ENCODE measurements around the gene TEAD3.
A peak's percentile ranks its signal among the peaks of the same experiment; 100 is the strongest.

Gene TEAD3

DNA sequence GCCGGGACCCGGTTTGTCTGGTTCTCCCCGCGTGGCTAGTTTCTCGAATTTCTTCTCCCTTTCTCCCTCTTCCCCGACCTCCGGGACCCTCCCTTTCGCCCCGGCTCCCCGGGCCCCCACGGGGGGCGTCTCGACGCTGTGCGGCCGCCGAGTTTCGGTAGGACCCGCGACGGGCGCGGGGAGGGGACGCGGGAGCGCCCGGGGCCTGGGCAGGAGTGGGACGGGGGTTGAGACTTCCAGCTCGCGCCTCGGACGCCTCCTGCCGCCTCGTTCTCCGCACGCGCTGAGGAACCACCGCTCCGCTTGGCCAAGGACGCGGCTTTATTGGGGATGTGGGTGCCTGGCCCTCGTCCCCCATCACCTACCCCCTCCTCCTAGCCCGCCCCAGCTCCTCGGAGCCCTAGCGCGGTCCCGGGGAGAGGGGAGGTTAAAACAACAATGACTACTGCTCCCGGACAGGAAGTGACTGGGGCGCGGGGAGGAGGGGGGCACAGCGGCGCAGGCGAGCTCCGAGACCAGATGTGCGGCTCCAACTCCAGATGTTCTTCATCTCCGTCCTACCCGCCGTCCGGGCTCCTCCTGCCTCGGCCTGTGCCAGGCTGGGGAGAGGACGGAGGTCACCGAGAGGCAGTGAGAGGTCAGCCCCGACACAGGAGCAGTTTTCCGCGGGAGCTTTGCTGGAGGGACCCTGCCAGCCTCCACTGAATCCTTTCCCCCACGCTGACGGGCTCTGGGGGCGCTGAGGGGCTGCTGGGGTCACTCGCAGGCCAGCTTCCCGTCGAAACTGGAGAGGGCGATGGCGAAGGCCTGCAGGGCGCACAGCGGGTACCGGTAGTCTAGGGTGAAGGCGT, 917 bp upstream of the TEAD3 start:
- H3K9me3 ChIP-seq (ENCODE audit: control insufficient read depth, insufficient read depth, low read length), result no peaks in the 10 kb centered on the region
- H3K4me3 ChIP-seq (ENCODE audit: low read depth, low read length), result peak overlapping the region; percentile 75
- peaks cover 4% of the 10 kb centered on the region for H3K36me3 ChIP-seq (ENCODE audit: control insufficient read depth, insufficient read depth, low read length)
- H3K27me3 ChIP-seq (ENCODE audit: control insufficient read depth, insufficient read depth, low read length), result peaks cover 24% of the 10 kb centered on the region
- H3K9ac ChIP-seq (ENCODE audit: low read depth, low read length), result peak overlapping the region; percentile 60
- H3K4me1 ChIP-seq (ENCODE audit: control insufficient read depth, insufficient read depth, low read length), result peaks cover 22% of the 10 kb centered on the region

DNA sequence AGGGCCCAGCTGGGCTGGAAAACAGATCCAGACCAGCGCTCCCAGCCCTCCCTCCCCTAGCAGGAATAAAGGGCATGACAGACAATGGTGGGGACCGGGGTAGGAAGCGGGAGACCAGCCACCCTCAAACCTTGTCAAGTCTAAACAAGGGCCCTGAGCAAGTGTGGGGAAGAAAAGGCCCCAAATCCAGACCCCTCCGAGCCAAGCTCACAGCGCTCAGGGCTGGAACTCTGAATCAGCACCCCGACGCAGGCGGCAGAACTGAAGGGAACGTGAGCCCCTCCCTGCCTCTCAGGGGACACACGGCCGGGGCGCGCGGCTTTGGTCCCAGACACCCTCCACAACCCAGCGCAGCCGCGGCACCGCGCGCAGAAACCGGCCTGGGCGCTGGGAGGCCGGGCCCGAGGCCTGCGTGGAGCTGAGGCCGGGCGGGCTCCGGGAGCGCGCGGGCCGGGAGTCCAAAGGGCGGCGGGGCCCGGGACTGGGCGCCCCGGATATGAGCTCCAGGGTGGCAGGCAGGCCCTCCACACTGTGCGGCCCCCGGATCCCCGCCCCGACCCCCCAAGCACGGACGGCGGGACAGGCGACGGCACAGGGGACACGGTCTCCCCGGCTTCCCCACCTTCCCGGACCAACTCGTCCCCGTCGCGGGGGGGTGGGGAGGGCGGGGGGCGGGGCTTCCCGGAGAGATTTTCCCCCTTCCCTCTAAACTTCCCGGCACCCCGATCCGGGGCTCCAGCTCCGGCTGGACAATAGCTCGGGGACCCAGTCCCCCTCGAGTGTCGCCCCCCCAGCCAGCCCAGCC, 641 bp downstream of the TEAD3 start:
- H3K4me1 ChIP-seq (ENCODE audit: control insufficient read depth, insufficient read depth, low read length), result peaks cover 37% of the 10 kb centered on the region
- peak overlapping the region; percentile 77 for H3K4me3 ChIP-seq (ENCODE audit: low read depth, low read length)
- peak overlapping the region; percentile 37 for H3K9ac ChIP-seq (ENCODE audit: low read depth, low read length)
- peaks cover 24% of the 10 kb centered on the region for H3K27me3 ChIP-seq (ENCODE audit: control insufficient read depth, insufficient read depth, low read length)
- H3K36me3 ChIP-seq (ENCODE audit: control insufficient read depth, insufficient read depth, low read length), result peaks cover 4% of the 10 kb centered on the region
- no peaks in the 10 kb centered on the region for H3K9me3 ChIP-seq (ENCODE audit: control insufficient read depth, insufficient read depth, low read length)

DNA sequence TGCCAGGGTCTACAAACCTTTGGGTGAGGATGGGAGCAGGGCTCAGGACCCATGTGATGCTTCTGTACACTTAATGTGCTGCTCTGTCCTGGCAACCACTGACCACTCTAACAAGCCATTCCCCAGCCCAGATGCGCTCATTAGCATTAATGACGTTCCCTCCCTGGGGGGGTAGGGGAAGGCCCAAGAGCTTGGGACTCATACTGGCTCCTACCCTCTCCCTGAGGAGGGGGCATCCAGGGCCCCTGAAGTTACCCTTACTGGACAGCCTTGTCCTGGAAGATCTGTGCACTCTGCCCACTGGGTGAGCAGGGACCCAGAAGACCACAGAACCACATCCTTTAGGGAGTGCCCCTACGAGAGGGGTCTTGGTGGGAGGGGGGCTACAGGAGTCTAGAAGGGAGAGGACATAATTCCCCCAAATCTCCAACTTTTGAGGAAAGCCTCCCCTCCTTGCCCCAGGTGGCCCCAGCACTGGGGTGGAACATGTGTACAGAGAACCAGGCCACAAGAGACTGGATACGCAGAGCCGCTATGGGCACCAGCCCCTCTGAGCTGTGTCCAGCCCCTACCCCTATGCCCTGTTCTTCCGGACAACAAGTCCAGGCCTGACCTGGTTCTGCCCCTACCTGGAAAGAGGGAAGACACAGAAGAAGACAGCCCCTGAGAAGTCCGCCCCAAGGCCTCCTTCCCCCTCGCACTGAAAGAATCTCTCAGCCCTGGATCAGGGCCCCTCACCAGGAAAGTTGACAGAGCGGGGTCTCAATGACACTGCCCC, 1.4 kb downstream of the TEAD3 start:
- H3K4me3 ChIP-seq (ENCODE audit: low read depth, low read length), result peak overlapping the region; percentile 77
- peaks cover 41% of the 10 kb centered on the region for H3K4me1 ChIP-seq (ENCODE audit: control insufficient read depth, insufficient read depth, low read length)
- no peak overlapping the region for H3K9ac ChIP-seq (ENCODE audit: low read depth, low read length)

DNA sequence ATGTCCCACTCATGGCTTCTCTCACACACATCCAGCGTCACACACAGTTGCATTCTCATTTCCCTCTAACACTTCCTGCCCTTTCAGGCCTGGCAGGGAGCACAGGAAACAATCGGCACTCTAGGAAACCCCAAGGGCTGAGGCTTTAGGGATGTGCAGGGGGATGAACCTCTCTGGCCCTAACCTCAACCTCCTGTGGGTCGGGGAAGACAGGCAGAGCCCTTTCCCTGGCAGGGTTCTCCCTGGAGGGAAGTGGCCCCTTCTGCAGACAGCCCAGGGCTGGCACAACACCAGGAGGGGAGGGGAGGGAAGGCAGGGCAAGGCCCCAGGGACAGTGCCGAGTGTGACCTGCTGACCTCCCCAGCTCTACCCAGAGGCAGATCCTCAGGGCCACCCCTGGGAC, 2.7 kb downstream of the TEAD3 start:
- Histone ChIP-seq H3K9me3 (ENCODE audit: control insufficient read depth, insufficient read depth, low read length) (no peaks in the 10 kb centered on the region), H3K27me3 (ENCODE audit: control insufficient read depth, insufficient read depth, low read length) (peaks cover 17% of the 10 kb centered on the region), H3K4me3 (ENCODE audit: low read depth, low read length) (no peak overlapping the region), H3K9ac (ENCODE audit: low read depth, low read length) (no peak overlapping the region), H3K36me3 (ENCODE audit: control insufficient read depth, insufficient read depth, low read length) (peaks cover 4% of the 10 kb centered on the region), H3K4me1 (ENCODE audit: control insufficient read depth, insufficient read depth, low read length) (peaks cover 47% of the 10 kb centered on the region)

More for the DNA sequence above, 1.4 kb downstream of the TEAD3 start:
- peaks cover 4% of the 10 kb centered on the region for H3K36me3 ChIP-seq (ENCODE audit: control insufficient read depth, insufficient read depth, low read length)
- peaks cover 24% of the 10 kb centered on the region for H3K27me3 ChIP-seq (ENCODE audit: control insufficient read depth, insufficient read depth, low read length)
- no peaks in the 10 kb centered on the region for H3K9me3 ChIP-seq (ENCODE audit: control insufficient read depth, insufficient read depth, low read length)

DNA sequence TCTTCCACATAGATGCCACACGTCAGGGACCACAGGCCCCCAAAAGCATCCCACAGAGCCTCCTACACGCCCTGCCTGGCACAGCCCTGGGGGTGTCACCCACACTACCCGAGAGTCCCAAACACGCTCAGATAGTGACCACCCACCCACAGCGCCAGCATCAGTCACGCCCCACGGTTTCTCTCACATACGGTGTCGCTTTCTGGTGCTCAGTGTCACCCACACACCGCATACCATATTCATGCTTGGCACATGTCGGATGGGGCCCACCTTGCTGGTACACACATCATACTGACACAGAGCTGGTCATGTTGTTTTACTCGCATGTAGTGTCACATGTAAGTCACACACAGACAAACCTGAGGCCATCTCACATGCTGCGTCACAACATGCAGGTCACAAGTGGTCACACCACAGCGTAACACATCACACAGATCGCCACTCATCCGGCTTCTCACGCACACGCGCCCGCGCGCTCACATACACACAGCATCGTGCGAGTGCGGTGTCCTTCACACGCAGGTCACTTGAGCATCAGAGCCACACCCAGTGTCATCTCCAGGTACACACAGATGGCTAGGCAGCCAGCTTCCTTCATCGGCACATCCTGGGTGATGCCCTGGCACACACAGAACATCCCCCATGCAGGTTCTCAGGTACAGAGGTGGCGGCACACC, 3.4 kb downstream of the TEAD3 start:
- Histone ChIP-seq H3K9ac (ENCODE audit: low read depth, low read length) (no peak overlapping the region), H3K27me3 (ENCODE audit: control insufficient read depth, insufficient read depth, low read length) (peaks cover 9% of the 10 kb centered on the region), H3K4me1 (ENCODE audit: control insufficient read depth, insufficient read depth, low read length) (peaks cover 44% of the 10 kb centered on the region), H3K36me3 (ENCODE audit: control insufficient read depth, insufficient read depth, low read length) (peaks cover 4% of the 10 kb centered on the region), H3K4me3 (ENCODE audit: low read depth, low read length) (no peak overlapping the region), H3K9me3 (ENCODE audit: control insufficient read depth, insufficient read depth, low read length) (no peaks in the 10 kb centered on the region)

DNA sequence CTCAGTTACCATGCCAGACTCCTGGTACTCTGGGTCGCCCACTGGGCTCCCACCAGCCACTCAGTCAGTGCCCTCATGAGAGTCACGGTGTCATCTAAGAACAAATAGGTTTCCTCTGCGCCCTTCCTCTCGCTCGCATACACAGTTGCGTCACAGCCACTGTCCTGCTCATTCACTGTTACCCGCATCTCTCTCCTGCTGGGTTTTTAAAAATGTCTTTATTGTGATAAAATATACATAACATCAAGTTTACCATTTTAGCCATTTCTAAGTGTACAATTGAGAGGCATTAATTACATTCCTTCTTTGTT, 4.0 kb downstream of the TEAD3 start:
- peaks cover 42% of the 10 kb centered on the region for H3K4me1 ChIP-seq (ENCODE audit: control insufficient read depth, insufficient read depth, low read length)
- H3K9me3 ChIP-seq (ENCODE audit: control insufficient read depth, insufficient read depth, low read length), result no peaks in the 10 kb centered on the region
- H3K36me3 ChIP-seq (ENCODE audit: control insufficient read depth, insufficient read depth, low read length), result peaks cover 4% of the 10 kb centered on the region
- no peak overlapping the region for H3K4me3 ChIP-seq (ENCODE audit: low read depth, low read length)
- H3K27me3 ChIP-seq (ENCODE audit: control insufficient read depth, insufficient read depth, low read length), result peaks cover 5% of the 10 kb centered on the region
- H3K9ac ChIP-seq (ENCODE audit: low read depth, low read length), result no peak overlapping the region

DNA sequence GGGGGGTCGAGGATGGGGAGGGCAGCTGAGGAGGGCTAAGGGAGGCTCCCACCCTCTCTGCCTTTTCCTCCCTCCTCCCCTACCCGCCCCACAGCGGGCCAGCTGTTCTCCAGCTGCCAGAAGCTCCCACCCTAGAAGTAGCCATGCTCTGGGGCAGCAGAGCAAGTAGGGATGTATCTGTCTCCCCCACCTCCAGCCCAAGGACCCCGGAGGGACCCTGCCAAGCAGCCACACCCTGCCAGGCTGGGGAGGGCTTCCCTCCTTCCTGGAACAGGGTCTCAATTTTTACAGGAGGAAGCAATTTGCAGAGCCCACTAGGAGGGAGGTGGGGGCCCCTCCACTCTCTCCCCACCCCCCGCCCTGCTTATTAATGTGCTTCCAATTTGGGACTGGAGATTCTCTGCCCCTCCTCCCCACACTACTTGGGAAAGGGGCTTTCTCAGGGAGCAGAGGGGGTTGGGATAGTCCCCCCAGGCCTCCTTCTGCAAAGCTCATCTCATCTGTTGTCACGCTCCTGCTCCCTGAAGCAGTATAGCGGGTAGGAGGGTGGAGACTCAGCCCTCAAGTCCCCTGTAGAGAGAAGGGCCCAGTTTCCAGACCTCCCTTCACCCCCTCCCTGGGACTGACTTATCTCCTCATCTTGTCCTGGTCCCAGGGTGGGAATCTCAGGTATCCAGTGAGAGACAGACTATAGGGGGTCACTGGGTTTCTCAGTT, 4.5 kb downstream of the TEAD3 start:
- peaks cover 4% of the 10 kb centered on the region for H3K36me3 ChIP-seq (ENCODE audit: control insufficient read depth, insufficient read depth, low read length)
- peaks cover 5% of the 10 kb centered on the region for H3K27me3 ChIP-seq (ENCODE audit: control insufficient read depth, insufficient read depth, low read length)
- H3K4me3 ChIP-seq (ENCODE audit: low read depth, low read length), result peak overlapping the region; percentile 26
- H3K4me1 ChIP-seq (ENCODE audit: control insufficient read depth, insufficient read depth, low read length), result peaks cover 44% of the 10 kb centered on the region
- peak overlapping the region; percentile 37 for H3K9ac ChIP-seq (ENCODE audit: low read depth, low read length)
- no peaks in the 10 kb centered on the region for H3K9me3 ChIP-seq (ENCODE audit: control insufficient read depth, insufficient read depth, low read length)

DNA sequence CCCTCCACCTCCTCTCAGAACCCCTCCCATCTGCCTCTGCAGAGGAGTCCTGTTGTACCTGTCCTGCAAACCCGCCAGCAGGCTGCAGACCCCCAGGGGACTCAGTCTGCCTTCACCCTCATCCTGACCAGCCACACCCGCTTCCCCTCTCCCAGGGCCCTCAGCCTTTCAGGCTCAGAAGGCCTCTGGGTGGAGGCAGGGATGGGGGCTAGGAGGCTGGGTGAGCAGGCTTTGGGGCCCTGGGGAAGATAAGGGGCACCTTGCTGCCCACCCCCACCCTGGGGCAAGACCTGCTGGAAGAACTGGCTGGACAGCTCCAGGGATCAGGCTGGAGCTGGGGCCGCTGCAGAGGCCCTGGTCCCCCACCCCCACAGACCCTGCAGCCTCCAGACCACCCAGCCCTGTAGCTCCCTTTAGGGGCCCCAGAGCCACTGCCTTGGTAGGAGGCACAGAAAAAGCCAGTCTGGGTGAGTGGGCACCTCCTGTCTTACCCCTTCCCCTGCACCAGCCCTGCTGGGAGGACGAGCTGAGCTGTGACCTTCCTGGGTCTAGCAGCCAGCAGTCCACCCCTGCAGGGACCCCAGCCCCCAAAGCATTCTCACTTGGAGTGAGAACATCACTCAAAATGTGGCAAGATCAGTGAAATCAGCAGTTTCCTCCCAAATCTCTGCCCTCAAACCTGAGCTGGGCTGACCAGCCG, 5.2 kb downstream of the TEAD3 start:
- H3K9me3 ChIP-seq (ENCODE audit: control insufficient read depth, insufficient read depth, low read length), result no peaks in the 10 kb centered on the region
- peak overlapping the region; percentile 37 for H3K9ac ChIP-seq (ENCODE audit: low read depth, low read length)
- H3K4me1 ChIP-seq (ENCODE audit: control insufficient read depth, insufficient read depth, low read length), result peaks cover 50% of the 10 kb centered on the region
- H3K36me3 ChIP-seq (ENCODE audit: control insufficient read depth, insufficient read depth, low read length), result peaks cover 4% of the 10 kb centered on the region
- peak overlapping the region; percentile 26 for H3K4me3 ChIP-seq (ENCODE audit: low read depth, low read length)
- peaks cover 5% of the 10 kb centered on the region for H3K27me3 ChIP-seq (ENCODE audit: control insufficient read depth, insufficient read depth, low read length)

DNA sequence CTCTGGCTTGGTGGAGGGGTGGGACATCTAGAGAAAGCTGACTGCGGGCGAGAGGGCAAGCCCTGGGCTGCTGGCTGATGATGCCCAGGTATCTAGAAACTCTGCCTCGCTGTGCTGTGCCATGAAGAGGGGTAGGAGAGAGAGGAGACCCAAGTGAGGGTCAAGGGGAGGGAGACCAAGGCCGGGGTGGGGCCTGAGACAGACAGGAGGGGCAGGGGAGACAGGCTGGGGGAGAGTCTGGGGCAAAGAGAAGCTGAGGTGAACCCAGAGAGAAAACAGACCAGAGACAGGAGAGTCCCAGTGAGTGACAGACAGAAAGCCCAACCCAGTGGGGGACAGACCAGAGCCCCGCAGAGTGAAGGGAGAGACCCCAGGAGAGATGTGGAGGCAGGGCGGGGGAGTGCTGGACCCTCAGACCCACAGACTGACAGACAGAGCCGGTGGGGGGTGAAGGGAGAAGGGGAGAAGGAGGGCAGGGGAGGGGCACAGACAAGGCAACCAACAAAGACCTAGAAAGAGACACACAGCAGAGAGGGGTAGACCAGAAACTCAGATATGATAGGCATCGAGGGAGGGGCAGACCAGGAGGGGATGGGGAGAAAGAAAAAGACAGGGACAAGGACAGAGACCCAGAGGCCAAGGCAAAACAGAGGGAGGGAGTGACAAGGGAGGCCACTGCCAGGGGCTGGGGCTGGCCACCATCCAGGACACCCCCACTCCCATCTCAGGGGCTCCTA, 5.9 kb downstream of the TEAD3 start:
- Histone ChIP-seq H3K4me3 (ENCODE audit: low read depth, low read length) (peak overlapping the region; percentile 58), H3K9ac (ENCODE audit: low read depth, low read length) (no peak overlapping the region), H3K4me1 (ENCODE audit: control insufficient read depth, insufficient read depth, low read length) (peaks cover 53% of the 10 kb centered on the region), H3K9me3 (ENCODE audit: control insufficient read depth, insufficient read depth, low read length) (no peaks in the 10 kb centered on the region), H3K36me3 (ENCODE audit: control insufficient read depth, insufficient read depth, low read length) (peaks cover 4% of the 10 kb centered on the region), H3K27me3 (ENCODE audit: control insufficient read depth, insufficient read depth, low read length) (peaks cover 5% of the 10 kb centered on the region)

Data from iPS-15b (cell line).